Mammary epithelial cell (primary cell): ENCODE measurements around the gene TMPRSS2.

ENCODE experiments used
- CTCF ChIP-seq, 2 donors: IDR thresholded peaks in 1 of 2; conservative IDR thresholded peaks in 1 of 2; 2 replicates each; pipeline ENCODE4 v1.5.1; 2011 to 2012; ENCODE audit warnings: inconsistent platforms in 2 of 2, low read length in 2 of 2, mild to moderate bottlenecking in 2 of 2, control low read depth in 1 of 2, low read depth in 1 of 2; ENCODE audit not compliant: insufficient read depth in 1 of 2; ENCODE audit errors: extremely low read depth in 1 of 2
- EZH2 ChIP-seq: IDR thresholded peaks from 2 replicates; pipeline ENCODE4 v1.6.1; 2012; ENCODE audit warnings: low read length, inconsistent platforms, borderline replicate concordance

DNA sequence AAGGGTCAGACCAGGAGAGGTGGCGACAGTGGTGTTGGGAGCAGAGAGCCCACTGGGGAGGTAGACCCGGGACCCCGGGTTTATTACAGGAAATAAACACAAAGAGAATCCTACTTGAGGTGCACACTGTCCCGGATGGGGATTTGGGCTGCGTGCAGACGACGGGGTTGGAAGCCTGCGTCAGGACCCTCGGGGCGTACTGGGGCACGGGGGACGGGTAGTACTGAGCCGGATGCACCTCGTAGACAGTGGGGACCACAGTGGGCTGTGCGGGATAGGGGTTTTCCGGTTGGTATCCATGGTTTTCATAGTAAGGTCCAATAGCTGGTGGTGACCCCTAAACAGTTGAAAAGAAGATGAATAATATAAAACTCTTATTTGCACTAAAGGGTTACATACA, 13.7 kb downstream of the TMPRSS2 start:
- no peak for TF ChIP-seq CTCF (conservative IDR thresholded peaks at IDR 0.05 in 1 of 2, IDR thresholded peaks at IDR 0.05 in 1 of 2; ENCODE audit: extremely low read depth in 1 of 2, insufficient read depth in 1 of 2, low read depth in 1 of 2, low read length in 2 of 2)
- no peak for TF ChIP-seq EZH2
